HG03108 (cell line): ENCODE data around the gene CACNA1S.

Experiments used
- ATAC-seq: cut with Tn5 transposase; IDR thresholded peaks from one replicate; pipeline ENCODE4 v1.9.1; 2021; ENCODE audit warnings: moderate library complexity; ENCODE audit not compliant: unreplicated experiment

Gene CACNA1S

DNA sequence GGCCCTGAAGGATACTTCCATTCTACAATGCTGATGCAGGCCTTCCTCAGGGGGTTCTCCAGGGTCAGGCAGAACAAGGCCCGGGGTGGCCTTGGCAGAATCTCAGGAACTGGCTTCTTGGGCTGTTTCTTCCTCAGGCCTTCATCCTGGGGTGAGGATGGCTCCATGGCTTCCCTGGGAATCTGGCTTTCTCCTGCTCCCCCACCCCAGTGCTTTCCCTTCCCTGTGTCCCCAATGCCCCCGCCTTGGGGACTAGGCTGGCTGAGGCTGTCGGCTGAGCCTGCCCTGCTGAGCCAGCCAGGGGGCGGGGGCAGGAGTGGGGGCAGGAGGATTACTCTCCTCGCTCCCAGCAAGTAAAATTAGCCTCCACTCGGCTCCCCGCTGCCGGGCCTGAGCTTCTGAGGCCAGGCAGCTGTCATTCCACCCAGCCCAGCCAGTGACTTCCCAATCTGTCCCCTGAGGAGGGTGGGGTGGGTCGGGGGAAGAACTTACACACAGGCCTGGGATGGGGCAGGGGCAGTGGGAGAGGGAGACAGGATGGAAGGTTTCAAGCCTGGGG lies at the start of gene CACNA1S:
Gene CACNA1S, minus strand, starts transcription at position 254 of the 559 bp plus-strand sequence. Its CDS starts 87 bp downstream, at position 167.
- ATAC-seq: no peak

DNA sequence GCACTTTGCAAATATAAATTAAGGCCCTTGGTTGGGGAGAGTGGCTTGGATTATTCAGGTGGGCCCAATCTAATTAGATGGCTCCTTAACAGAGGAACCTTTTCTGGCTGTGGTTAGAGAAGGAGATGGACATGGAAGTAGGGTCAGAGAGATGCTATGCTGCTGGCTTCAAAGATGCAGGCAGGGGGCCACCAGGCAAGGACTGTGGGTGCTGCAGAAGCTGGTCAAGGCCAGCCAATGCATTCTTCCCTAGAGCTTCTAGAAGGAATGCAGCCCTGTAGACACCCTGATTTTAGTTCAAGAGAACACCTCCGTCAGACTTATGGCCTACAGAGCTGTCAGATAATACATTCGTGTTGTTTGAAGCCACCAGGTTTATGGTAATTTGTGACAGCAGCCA lies 45.7 kb upstream of the CACNA1S start:
- ATAC-seq: no peak

DNA sequence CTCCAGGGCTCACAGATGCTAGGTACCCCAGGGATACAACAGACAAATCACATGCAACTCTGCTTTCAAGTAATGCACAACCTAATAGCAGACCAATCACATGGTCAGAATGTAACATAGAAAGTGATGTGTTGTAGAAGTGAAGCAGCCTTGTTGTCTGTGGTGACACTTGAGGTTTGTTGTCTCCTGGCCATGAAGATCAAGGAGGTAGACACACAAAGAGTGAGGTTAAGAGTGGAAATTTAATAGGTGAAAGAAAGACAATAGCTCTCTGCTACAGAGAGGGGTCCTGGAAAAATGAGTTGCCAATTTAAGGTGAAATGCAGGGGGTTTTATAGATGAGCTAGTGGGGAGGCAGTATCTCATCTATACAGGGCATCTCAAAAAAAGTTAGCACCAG lies 44.6 kb upstream of the CACNA1S start:
- no peak for ATAC-seq

DNA sequence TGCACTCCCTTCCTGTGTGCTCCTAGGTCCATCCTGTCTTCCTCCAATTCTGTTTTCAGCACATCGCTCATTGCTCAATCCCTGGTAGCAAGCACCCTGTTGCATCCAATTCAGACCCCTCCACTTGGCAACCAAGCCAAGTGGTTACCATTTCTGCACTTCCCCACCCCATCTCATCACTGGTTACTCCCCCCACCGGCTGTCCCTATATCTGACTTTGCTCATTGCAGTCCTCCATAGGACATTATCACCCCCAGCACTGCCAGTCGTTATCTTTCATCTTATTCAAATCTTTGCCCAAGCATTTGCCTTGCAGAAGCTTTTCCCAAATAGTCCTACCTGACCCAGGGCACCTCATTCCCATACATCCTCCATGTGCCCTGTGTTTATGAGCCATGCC lies 44.1 kb upstream of the CACNA1S start:
- no peak for ATAC-seq

DNA sequence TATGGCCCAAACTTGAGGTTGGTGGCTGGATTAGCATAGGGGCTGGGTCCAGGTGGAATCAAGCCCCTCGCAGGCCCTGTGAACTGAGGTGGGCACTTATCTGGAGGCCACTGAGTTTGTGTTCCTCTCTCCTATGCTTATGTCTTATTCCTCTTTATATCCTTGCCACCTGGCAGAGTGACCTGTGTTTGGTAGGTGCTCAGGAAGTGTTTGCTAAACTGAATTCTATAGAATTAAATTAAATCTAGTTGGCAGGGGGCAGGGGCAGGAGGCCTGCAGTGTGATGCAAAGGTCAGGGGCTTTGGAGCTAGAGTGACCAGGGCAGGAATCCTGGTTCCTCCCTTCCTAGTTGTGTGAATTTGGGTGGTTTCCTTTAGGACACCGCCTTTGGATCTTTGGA lies 43.1 kb upstream of the CACNA1S start:
- no peak for ATAC-seq

DNA sequence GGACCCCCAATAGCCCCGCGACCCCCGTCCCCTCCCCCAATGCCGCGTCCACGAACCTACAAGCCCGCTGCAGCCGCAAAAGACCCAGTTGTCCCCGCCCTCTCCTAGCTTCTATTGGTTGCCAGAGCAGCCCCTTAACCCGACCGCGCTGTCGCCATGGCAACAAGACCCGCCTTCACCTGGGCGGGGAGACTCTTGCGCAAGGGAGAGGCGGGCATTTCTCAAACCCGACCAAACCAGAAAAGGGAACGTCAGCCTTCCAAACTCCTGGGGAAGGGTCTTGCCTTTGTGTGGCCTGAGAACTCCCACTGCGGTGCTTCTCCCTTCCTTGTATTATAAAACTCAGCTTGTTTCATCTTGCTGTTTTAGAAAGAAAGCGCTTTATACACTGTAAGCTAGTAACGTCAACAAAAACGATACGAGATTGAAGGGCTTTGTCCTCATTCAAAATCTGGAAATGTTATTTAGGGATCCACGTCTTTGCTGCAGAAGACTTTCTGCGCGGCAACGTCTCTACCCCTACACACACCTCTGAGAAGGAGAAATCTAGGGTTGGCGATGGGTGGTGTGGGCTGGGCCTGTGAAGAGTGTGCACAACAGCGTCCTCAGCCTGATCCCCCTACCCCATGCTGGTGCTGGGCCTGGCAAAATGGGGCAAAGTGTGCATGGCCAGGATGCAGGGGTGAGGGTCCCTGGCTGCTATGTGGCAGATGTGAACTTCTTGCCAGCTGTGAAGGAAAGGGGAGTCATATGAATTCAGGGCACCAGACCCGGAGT lies 42.4 kb upstream of the CACNA1S start, which contains the start of gene TMEM9:
Gene TMEM9, minus strand, starts transcription at position 86 of the 777 bp plus-strand sequence. CDS start 551 bp downstream, outside the sequence.
- ATAC-seq: peak; percentile 97

DNA sequence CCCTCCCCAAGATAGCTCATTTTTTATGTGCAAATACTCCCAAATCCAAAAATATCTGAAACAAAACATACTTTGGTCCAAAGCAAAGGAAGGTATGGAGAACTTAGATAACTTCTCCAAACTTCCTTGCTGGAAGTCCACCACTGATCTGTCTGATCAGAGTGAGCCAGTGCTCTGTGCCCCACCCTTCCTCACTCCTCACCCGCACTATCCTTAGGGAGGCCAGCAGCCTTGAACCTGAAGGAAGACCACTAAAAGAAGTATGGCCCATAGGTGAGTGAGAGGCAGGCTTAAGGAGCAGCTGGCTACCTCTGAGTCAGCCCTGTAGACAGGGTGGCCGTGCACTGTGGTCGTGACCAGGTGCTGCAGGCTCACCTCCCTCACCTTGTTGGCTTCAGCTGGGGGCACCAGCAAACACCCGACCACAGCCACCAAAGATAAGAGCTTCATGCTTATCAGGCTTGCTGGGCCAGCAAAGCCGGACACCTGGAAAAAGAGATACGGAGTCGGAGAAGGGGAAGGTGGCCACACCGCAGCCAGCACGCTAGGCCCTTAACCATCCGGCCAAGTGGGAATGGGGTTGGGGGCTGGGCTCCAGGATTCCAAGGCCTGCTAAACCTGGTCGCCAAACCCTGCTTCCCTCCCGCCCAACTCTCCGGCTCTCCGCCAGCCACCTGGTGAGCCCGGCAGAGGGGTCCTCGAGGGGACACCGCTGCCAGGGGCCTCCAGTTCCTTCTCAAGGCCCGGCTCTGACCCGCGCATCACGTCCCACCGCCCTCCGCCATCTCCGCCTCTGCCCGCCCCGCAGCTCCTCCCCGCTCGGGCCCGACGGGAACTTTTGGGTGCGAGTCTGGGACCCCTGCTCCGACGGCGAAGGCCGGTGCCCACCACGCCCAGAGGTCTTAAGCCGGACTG lies 41.5 kb upstream of the CACNA1S start:
- ATAC-seq: peak; percentile 55

DNA sequence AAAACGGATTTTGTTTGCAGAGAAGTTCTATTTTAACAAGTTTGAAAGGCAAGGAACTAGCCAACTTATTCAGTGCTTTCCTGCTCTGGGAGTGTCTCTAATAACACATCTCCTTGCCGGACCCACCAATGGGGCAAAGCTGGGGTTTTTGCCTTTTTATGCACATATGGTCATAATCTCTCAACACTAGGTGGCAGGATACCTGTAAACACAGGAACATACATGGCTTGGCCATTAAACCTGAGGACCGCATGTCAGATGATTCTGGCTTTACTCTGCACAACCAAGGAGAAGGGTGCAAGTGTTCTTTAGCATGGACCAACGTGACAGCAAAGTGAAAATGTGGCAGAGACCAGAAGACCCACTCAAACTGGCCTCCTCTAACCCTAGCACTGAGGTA lies 37.2 kb upstream of the CACNA1S start:
- no peak for ATAC-seq

DNA sequence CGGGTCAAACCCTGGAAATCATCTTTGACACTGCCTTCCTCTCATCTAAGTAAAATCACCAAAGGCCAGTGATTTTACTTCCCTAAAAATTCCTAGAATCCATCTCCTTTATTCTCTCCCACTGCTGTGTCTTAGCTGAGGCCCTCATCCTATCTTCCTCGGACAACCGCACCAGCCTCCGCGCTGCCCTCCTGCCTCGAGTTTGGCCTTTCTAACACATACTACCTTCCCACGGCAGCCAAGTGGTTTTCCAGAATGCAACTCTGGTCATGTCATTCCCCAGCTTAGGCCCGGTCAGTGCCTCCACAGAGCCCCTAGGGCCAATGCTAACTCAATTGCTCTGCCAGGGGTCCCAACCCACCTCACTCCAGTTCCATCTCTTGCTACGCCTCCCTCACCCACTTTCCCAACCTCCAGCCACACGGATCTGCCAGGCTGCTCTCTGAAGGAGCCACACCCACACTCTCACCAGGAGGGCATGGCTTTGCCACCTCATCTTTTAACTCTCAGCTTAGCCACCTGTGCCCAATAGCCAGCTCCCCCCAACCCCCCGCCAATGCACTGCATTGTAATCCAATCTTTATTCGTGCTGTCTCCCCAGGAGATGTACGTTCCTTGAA lies 35.3 kb upstream of the CACNA1S start:
- no peak for ATAC-seq

DNA sequence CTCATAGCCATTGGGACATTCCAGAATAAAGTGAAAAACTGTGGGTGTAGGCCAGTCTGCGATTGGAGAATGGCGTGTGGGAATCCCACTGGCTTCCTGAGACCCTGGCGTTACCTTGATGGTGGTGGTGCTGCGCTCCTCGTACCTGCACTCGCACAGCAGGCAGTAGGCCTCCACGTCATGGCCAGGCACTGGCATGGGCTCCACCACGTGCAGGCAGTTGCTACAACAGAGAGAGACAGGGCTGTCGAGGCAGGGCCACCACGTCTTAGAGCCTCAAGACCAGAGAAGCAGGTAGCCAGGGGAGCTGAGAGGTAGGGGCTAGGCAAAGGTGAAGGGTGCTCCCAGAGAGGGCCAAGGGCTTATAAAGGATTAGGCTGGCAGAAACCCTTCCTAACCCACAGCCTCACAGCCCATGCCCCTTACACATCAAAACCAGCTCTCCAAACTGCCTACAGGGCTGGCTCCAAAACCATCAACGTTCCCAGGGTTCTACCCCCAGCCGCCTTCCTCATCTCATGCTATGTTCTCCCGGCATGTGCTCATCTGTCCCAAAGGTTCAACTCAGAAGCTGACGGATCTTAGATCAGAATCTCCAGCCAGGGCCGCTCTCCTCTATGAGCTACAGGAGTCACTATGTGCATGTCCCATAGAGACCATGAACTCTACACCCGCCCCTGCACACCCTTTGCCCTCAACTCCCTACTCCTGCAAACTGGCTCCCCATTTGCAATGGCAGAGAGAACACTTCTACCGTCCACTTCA lies 34.6 kb upstream of the CACNA1S start:
- no peak for ATAC-seq

DNA sequence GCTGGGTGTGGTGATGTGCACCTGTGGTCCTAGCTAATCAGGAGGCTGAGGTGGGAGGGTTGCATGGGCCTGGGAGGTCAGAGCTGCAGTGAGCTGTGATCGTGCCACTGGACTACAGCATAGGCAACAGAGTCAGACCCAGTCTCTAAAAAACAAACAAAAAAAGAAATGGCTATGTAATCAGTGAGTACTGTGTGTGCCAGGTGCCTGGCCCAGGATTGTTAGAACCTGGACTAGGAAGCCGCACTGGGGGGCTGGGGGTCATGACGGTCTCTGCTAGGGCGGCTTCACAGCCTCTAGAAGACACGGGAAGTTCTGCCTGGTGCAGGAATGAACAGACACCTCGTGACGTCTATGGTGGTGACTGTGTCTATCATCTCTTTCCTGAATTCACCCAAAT lies 33.6 kb upstream of the CACNA1S start:
- ATAC-seq: no peak

DNA sequence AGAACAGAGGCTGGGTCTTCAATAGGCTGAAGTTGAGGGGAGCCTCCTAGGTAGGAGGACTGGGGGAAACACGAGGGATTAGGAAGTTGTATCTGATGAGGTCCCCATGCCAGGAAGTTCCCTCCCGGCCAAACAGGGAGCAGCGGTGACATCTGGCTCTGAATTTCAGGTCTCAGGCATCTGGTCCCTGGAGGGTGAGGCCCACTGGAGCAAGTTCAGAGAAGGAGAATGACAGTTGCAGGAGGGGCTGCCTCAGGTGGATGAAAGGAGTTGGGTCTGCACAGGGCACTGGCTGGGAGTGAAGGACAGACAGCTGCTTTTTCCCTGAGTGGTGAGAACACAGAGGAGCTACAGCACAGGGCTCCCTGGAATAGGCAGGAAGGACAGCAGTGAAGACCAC lies 32.9 kb upstream of the CACNA1S start:
- no peak for ATAC-seq

DNA sequence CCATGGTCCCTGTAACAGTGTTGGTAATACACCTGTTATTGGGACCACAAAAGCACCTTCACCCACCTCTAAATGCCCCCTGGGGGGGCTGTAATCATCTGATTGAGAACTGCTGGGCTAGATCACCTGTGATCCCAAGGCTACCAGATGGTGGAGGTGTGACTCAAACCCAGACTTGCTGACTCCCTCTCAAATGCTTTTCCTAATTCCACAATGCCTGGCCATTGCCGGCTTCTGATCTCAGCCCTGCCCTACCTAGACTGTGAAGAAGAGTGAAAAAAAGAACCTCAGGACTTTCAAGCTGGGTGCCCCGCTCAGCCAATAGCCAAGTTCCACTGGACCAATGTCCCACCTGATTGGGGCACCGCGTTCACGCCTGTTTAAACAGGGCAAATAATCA lies 32.5 kb upstream of the CACNA1S start:
- no peak for ATAC-seq

DNA sequence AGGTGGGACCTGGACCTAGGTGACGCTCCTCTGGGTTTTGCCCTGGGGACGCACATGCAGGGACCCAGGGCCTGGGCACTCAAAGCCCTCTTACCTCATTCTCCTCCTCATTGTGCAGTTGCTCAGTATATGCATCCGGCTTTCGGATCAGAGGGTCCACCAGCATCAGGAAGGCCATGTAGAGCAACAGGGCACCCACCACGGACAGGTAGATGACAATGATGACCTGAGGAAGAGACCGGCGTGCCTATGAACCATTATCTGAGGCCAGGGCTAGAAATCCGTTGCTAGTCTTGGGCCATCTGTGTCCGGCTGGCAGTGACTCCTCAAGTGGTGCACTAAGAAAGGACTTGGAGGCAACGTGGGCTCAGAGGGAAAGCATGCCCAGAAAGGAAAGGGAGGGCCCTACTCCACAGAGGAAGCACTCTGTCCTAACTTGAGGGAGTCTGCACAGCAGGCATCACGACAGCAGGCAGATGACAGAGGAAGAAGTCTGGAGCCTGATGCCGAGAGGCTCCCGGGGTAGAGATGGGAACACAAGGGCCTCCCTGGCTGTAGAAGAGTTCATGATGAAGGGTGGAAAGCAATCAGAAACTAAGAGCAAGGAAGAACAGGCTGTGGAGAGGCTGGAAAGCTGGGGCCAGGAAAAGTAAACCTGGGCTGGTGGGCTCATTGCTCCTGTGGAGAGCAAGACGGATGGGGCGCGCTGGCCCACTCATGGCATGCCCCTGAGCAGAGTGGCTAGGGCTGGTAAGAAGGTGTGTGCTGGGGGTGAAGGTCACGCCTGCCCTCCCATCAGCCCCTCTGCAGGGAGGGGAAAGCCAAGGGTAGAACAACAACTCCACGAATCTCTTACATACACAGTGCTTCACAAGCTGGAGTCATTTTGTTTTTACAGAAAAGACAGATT lies 31.8 kb upstream of the CACNA1S start:
- no peak for ATAC-seq

DNA sequence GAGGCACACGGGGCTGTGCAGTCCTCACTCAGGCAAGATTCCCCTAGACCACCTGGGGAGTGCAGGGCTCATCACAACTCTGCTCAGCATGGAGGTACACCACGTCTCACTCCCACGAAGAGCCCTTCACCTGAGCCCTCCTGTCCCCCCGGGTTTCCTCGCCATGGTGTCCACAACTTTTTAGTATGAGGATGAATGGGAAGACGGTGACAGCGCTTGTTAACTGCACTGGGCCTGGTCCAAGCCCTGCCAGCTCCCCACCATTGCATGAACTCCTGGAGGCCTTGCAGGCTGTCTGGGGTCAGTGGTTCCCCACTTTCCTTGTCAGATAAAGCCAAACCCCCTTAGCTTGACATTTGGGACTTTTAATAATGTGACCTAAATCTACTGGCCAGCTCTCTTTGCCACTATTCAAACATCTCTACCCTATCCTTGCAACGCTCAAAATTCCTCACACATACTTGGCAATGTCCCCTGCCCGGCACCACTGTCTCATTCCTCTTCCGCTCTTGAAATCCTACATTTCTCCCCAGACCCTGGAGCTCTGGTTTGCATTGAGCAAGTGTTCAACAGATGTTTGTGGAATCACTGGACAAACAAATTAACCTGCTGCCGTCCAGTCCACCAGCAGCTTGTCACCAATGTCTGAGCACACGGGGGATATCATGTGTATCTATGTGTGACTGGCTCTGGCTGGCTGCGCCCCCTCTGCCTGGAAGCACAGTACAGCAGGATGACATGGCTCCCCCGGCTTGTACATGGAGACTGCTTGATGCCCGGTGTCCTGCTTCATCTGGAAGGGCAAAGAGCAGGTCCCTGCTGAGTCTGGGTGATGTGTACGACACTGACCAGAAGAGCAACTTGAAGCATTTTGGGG lies 30.9 kb upstream of the CACNA1S start:
- no peak for ATAC-seq

DNA sequence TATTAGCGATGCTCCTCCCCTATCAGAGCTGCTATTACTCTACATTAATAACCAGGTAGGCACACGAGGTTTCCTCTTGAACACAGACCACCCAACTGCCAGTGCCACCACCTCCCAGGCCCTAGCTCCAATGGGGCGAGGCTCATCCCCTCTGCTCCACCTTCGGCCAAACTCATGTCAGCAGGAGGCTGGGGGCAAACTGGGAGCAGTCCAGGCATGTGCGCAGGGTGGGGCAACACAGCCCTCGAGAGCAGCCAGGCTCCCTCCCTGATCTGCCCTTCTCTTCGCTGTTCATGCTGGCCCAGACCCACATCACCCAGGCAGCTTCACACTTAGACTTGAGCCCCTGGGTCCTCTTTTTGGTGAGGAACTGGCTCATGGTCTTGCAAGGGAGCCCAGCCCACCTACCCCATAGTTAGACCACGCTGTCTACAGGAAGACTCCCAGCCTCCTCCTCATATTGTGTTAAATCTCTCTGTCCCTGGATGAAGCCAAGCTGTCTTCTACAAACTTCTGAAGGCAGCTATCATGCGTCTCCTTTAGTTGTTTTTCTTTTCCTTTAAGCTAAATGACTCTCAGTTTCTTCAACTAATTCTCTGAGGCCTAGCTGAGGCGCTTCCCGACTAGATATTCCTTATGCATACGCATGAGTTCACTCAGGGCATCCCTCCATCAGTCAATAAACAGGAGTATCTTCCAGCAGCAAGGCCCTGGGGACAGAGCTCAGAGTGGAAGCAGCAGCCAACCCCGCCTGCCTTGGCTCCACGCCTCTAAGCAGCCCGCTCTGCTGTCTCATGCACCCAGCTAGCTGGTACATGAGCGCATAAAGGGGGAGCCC lies 30.0 kb upstream of the CACNA1S start:
- no peak for ATAC-seq

DNA sequence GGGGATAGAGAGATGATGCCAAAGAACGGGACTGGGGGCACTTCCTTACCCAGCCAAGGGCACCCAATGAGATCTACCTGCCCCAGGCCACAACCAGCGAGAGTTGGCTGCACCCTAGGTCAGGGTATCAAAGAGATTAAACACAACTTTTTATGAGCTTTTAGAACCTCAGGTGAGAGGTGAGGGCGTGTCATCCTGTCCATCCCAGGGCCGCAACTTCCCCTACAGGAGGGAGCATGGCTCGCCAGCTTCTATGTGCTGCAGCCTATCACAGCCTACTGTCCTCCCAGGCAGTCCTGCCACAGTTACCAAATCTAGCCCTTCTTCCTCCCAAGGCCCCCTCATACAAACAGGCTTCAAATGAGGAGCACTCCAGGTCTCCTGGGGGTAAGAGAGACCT lies 29.2 kb upstream of the CACNA1S start:
- no peak for ATAC-seq

DNA sequence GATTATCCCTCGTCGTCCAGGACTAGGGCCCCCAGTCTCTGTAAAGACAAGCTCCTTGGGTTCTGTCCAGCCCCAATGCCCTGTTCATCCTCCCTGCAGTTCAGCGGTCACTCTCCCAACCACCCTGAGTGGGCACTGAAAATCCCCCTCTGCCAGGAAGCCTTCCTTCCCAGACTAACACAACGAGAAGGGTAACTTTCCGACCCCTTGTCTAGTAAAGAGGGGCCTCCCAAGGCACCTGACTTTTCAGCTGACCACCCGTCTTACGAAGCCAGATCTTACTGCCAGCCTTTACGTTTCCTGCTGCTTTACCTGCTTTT lies 28.7 kb upstream of the CACNA1S start:
- no peak for ATAC-seq
